SK-N-SH (cell line): ENCODE data around the gene PLXDC1. TPM values are rescaled to one million over a fixed set of nuclear protein-coding genes. Genes with fewer than 3 reads are reported as not detected.

Experiments
- CTCF ChIA-PET: fragments of 300-600, 350-600 bp; formaldehyde crosslinking; extraction: SDS; loops from one replicate; lab custom pipeline; 2021; lab: Yijun Ruan, JAX
- POLR2A ChIA-PET: fragments of 350-600 bp; sonication (Branson Sonifier 250); formaldehyde crosslinking; extraction: SDS; loops from one replicate; lab custom pipeline; 2020; ENCODE audit warnings: antibody characterized with exemption, inconsistent platforms; lab: Yijun Ruan, JAX
- DNase-seq: peaks from one replicate; pipeline ENCODE4 v3.0.0; 2012
- H2AFZ ChIP-seq: fragments of 200-600 bp; sonication (generic); 2 replicates; pipeline ENCODE4 v1.8.1; 2016; ENCODE audit warnings: antibody characterized with exemption, mild to moderate bottlenecking, low read depth
- H3F3A ChIP-seq: fragments of 200-600 bp; sonication (generic); replicated peaks from 2 replicates; pipeline ENCODE3; 2016; ENCODE audit warnings: antibody characterized with exemption, mild to moderate bottlenecking; ENCODE audit not compliant: insufficient read depth
- H3K27ac ChIP-seq, 2 experiments: fragments of 200-500 bp in 1 of 2; fragments of 200-600 bp in 1 of 2; sonication (Bioruptor generic) in 1 of 2; sonication (generic), shearing (Covaris generic) in 1 of 2; 2 replicates each; pipeline versions ENCODE4 v1.5.1 to v1.6.1; 2014 to 2016; ENCODE audit warnings: low read depth in 2 of 2, inconsistent platforms in 1 of 2, low read length in 1 of 2, mild to moderate bottlenecking in 1 of 2, mixed read lengths in 1 of 2
- H3K27me3 ChIP-seq: fragments of 200-600 bp; sonication (generic), shearing (Covaris generic); 2 replicates; pipeline ENCODE4 v1.6.1; 2016; ENCODE audit warnings: mixed run types; ENCODE audit not compliant: insufficient read depth
- H3K36me3 ChIP-seq, 2 experiments: fragments of 200-500 bp in 1 of 2; fragments of 200-600 bp in 1 of 2; sonication (Bioruptor generic) in 1 of 2; sonication (generic) in 1 of 2; replicated peaks in 1 of 2; 2 replicates each; pipeline versions ENCODE3 to v1.5.1; 2014 to 2016; ENCODE audit warnings: low read length in 1 of 2, mild to moderate bottlenecking in 1 of 2; ENCODE audit not compliant: insufficient read depth in 2 of 2, control insufficient read depth in 1 of 2
- H3K4me1 ChIP-seq, 2 experiments: fragments of 200-500 bp in 1 of 2; fragments of 200-600 bp in 1 of 2; sonication (Bioruptor generic) in 1 of 2; sonication (generic), shearing (Covaris generic) in 1 of 2; 2 replicates each; pipeline versions ENCODE4 v1.5.1 to v1.6.1; 2014 to 2016; ENCODE audit warnings: low read depth in 1 of 2, low read length in 1 of 2, mixed run types in 1 of 2; ENCODE audit not compliant: insufficient read depth in 2 of 2, control insufficient read depth in 1 of 2
- H3K4me2 ChIP-seq: fragments of 200-600 bp; sonication (generic), shearing (Covaris generic); 2 replicates; pipeline ENCODE4 v1.6.1; 2017; ENCODE audit warnings: mixed run types
- H3K4me3 ChIP-seq, 2 experiments: fragments of 200-500 bp in 1 of 2; fragments of 200-600 bp in 1 of 2; sonication (Bioruptor generic) in 1 of 2; sonication (generic), shearing (Covaris generic) in 1 of 2; 2 replicates each; pipeline versions ENCODE4 v1.5.1 to v1.8.1; 2014 to 2016; ENCODE audit warnings: low read depth in 2 of 2, inconsistent platforms in 1 of 2, low read length in 1 of 2, mild to moderate bottlenecking in 1 of 2, mixed read lengths in 1 of 2, moderate library complexity in 1 of 2
- H3K79me2 ChIP-seq: fragments of 200-600 bp; sonication (generic); 2 replicates; pipeline ENCODE4 v1.8.1; 2017; ENCODE audit warnings: mild to moderate bottlenecking; ENCODE audit not compliant: insufficient read depth
- H3K9ac ChIP-seq: fragments of 200-600 bp; sonication (generic); 2 replicates; pipeline ENCODE4 v1.6.1; 2017; ENCODE audit warnings: mixed run types
- H3K9me2 ChIP-seq: fragments of 200-600 bp; sonication (generic); 2 replicates; pipeline ENCODE4 v1.6.1; 2017; ENCODE audit warnings: mixed run types
- H3K9me3 ChIP-seq: fragments of 200-600 bp; sonication (generic); 2 replicates; pipeline ENCODE4 v1.6.1; 2017; ENCODE audit warnings: mixed run types, mild to moderate bottlenecking, moderate library complexity
- H4K20me1 ChIP-seq: fragments of 200-600 bp; sonication (generic); 2 replicates; pipeline ENCODE4 v1.6.1; 2017; ENCODE audit warnings: mild to moderate bottlenecking, mixed run types; ENCODE audit not compliant: insufficient read depth
- CTCF ChIP-seq: fragments of 200-600 bp; sonication (generic); IDR thresholded peaks from 2 replicates; pipeline ENCODE4 v1.6.1; 2017; ENCODE audit warnings: antibody characterized with exemption, mild to moderate bottlenecking, moderate library complexity
- GABPA ChIP-seq: IDR thresholded peaks from 2 replicates; pipeline ENCODE4 v1.4.0; 2012; ENCODE audit warnings: low read depth, mild to moderate bottlenecking
- MXI1 ChIP-seq: IDR thresholded peaks from 2 replicates; pipeline ENCODE4 v1.6.1; 2012; ENCODE audit warnings: mild to moderate bottlenecking, low read depth, low read length, improper control_type of control experiment
- RAD21 ChIP-seq: IDR thresholded peaks from 2 replicates; pipeline ENCODE4 v1.6.1; 2012; ENCODE audit warnings: mild to moderate bottlenecking, low read length
- SMC3 ChIP-seq: IDR thresholded peaks from 2 replicates; pipeline ENCODE4 v1.6.1; 2012; ENCODE audit warnings: low read depth, low read length, improper control_type of control experiment
- YY1 ChIP-seq: IDR thresholded peaks from 2 replicates; pipeline ENCODE4 v1.4.0; 2012; ENCODE audit warnings: low read depth, mild to moderate bottlenecking
- WGBS: methylation state at CpG from one replicate; pipeline ENCODE4 v1.1.6; 2017; ENCODE audit warnings: low lambda C conversion rate; 5-methylcytosine and 5-hydroxymethylcytosine counted together
- polyA plus RNA-seq, 3 experiments: library from polyadenylated mRNA; depleted of rRNA; stranded (reverse); fragments of >200 nt; gene quantifications; 2 replicates each; pipeline ENCODE4 v1.2.3, GENCODE V29; 2012

The PLXDC1 gene
- polyA plus RNA-seq, 1 of the 3 experiments (the other 2 are of a cell fraction): 1.5 TPM

GRCh38 chr17:39174920-39175694 is 23.7 kb upstream of the PLXDC1 start:
- ChIA-PET CTCF (interaction anchor here (0.6 to 7.6 kb wide), 55 partner anchors 8 to 498 kb away, joined by 3 to 108 read pairs (median 4); partner anchors contain the start of genes ARL5C, CACNB1, PLXDC1 and RPL19), POLR2A (interaction anchor here (0.5 to 1.0 kb wide), 2 partner anchors 10 to 32 kb away, joined by 3 to 6 read pairs; partner anchors contain the start of gene ARL5C)
- Histone ChIP-seq H3K79me2 (no peaks in the 10 kb centered on the region), H3K9me3 (no peaks in the 10 kb centered on the region), H4K20me1 (no peaks in the 10 kb centered on the region), H3F3A (peaks cover 3% of the 10 kb centered on the region), H2AFZ (no peak overlapping the region), H3K27me3 (no peaks in the 10 kb centered on the region), H3K36me3 (peaks cover 10 to 21% of the 10 kb centered on the region in 2 experiments), H3K27ac (no peak overlapping the region), H3K4me3 (no peak overlapping the region), H3K4me2 (no peak overlapping the region), H3K9me2 (no peaks in the 10 kb centered on the region), H3K9ac (no peak overlapping the region), H3K4me1 (no peaks in the 10 kb centered on the region; a peak in 1 of 4 replicates)
- peak; percentile 93 for DNase-seq
- TF ChIP-seq CTCF (peak; percentile 85), RAD21 (peak; percentile 67), SMC3 (peak; percentile 47), YY1 (no peak), GABPA (no peak)
- 77% methylated on average over 30 of the region's 35 CpGs for WGBS

GRCh38 chr17:39173526-39174274 is 22.3 kb upstream of the PLXDC1 start:
- CTCF ChIA-PET: interaction anchor here (0.8 to 7.6 kb wide), 22 partner anchors 8 to 448 kb away, joined by 3 to 108 read pairs (median 6); partner anchors contain the start of genes ARL5C, CACNB1, PLXDC1 and RPL19
- H3K9ac ChIP-seq: no peak overlapping the region
- no peaks in the 10 kb centered on the region for H4K20me1 ChIP-seq
- no peak overlapping the region for H3K4me3 ChIP-seq
- no peak overlapping the region for H3K27ac ChIP-seq
- DNase-seq: no peak
- H2AFZ ChIP-seq: no peak overlapping the region
- no peaks in the 10 kb centered on the region for H3K79me2 ChIP-seq
- no peaks in the 10 kb centered on the region for H3K27me3 ChIP-seq
- no peaks in the 10 kb centered on the region; a peak in 1 of 4 replicates for H3K4me1 ChIP-seq
- H3K36me3 ChIP-seq: peaks cover 6 to 21% of the 10 kb centered on the region in 2 experiments
- H3K9me3 ChIP-seq: no peaks in the 10 kb centered on the region
- no peak overlapping the region for H3K4me2 ChIP-seq
- POLR2A ChIA-PET: no interaction called here
- no peaks in the 10 kb centered on the region for H3F3A ChIP-seq
- H3K9me2 ChIP-seq: no peaks in the 10 kb centered on the region
- no peak for TF ChIP-seq GABPA
- TF ChIP-seq MXI1: no peak
- TF ChIP-seq, all 33 proteins: peak for 0
- WGBS: 81% methylated on average over 7 of the region's 10 CpGs
